DND-41 (cell line): ENCODE results near the gene TBCK.

ENCODE experiments used
- ATAC-seq: fragments of 200-7000 bp; cut with Tn5 transposase; 3 replicates; pipeline ENCODE4 v1.9.1; 2021; ENCODE audit warnings: low read depth; ENCODE audit not compliant: insufficient read depth
- DNase-seq: peaks from one replicate; pipeline ENCODE4 v3.0.0-alpha.2; 2020
- H2AFZ ChIP-seq: 2 replicates; pipeline ENCODE4 v1.6.0; 2012; ENCODE audit warnings: low read depth, low read length
- H3K27ac ChIP-seq: 2 replicates; pipeline ENCODE4 v1.5.1; 2012; ENCODE audit warnings: low read length, inconsistent platforms
- H3K27me3 ChIP-seq: fragments of 200-600 bp; sonication (generic); 2 replicates; pipeline ENCODE4 v1.6.0; 2012; ENCODE audit warnings: low read length, mild to moderate bottlenecking, inconsistent platforms; ENCODE audit not compliant: insufficient read depth, poor library complexity
- H3K36me3 ChIP-seq: 2 replicates; pipeline ENCODE4 v1.5.1; 2012; ENCODE audit warnings: low read length, inconsistent platforms; ENCODE audit not compliant: insufficient read depth
- H3K4me1 ChIP-seq: 2 replicates; pipeline ENCODE4 v1.5.1; 2012; ENCODE audit warnings: mild to moderate bottlenecking, low read length; ENCODE audit not compliant: insufficient read depth
- H3K4me2 ChIP-seq: 2 replicates; pipeline ENCODE4 v1.6.0; 2012; ENCODE audit warnings: mild to moderate bottlenecking, moderate library complexity, low read length, inconsistent platforms; ENCODE audit not compliant: insufficient read depth
- H3K4me3 ChIP-seq, 2 experiments: fragments of 200-600 bp in 1 of 2; shearing (Covaris generic) in 1 of 2; 2 replicates each; pipeline ENCODE4 v1.5.1; 2012 to 2016; ENCODE audit warnings: inconsistent platforms in 2 of 2, low read length in 2 of 2, mild to moderate bottlenecking in 2 of 2, low read depth in 1 of 2, moderate library complexity in 1 of 2
- H3K79me2 ChIP-seq: 2 replicates; pipeline ENCODE4 v1.6.0; 2012; ENCODE audit warnings: low read length, inconsistent platforms; ENCODE audit not compliant: insufficient read depth
- H3K9ac ChIP-seq: 2 replicates; pipeline ENCODE4 v1.6.0; 2012; ENCODE audit warnings: low read depth, mild to moderate bottlenecking, inconsistent platforms, low read length, moderate library complexity
- H3K9me3 ChIP-seq: 2 replicates; pipeline ENCODE4 v1.5.1; 2012; ENCODE audit warnings: low read length, moderate library complexity, mild to moderate bottlenecking, inconsistent platforms; ENCODE audit not compliant: insufficient read depth, severe bottlenecking
- H4K20me1 ChIP-seq: 2 replicates; pipeline ENCODE4 v1.6.0; 2012; ENCODE audit warnings: low read length; ENCODE audit not compliant: insufficient read depth
- CTCF ChIP-seq: IDR thresholded peaks from 2 replicates; pipeline ENCODE4 v1.5.1; 2012; ENCODE audit warnings: borderline replicate concordance, low read length, moderate library complexity, mild to moderate bottlenecking; ENCODE audit not compliant: poor library complexity, severe bottlenecking; ENCODE audit errors: extremely low read depth
- EZH2 ChIP-seq: IDR thresholded peaks from 3 replicates; pipeline ENCODE4 v1.6.1; 2012; ENCODE audit warnings: borderline replicate concordance, low read depth, mild to moderate bottlenecking, moderate library complexity, low read length, inconsistent platforms; ENCODE audit not compliant: severe bottlenecking

TBCK gene

GRCh38 chr4:106208481-106209460 is 107.2 kb downstream of the TBCK start:
- H3K79me2 ChIP-seq: no peaks in the 10 kb centered on the region
- TF ChIP-seq EZH2 (no peak), CTCF (no peak)
- no peak overlapping the region for H3K9ac ChIP-seq
- H3K9me3 ChIP-seq: no peaks in the 10 kb centered on the region
- no peak overlapping the region for H3K4me2 ChIP-seq
- no peaks in the 10 kb centered on the region for H3K27me3 ChIP-seq
- DNase-seq: no peak
- H2AFZ ChIP-seq: no peak overlapping the region
- no peak for ATAC-seq
- H3K27ac ChIP-seq: no peak overlapping the region
- no peaks in the 10 kb centered on the region for H3K4me1 ChIP-seq
- H3K4me3 ChIP-seq: no peak overlapping the region
- H4K20me1 ChIP-seq: no peaks in the 10 kb centered on the region
- H3K36me3 ChIP-seq: peaks cover 7% of the 10 kb centered on the region; the same call in 1 of the 2 replicates

GRCh38 chr4:106201373-106201772 is 114.6 kb downstream of the TBCK start:
- no peaks in the 10 kb centered on the region for H3K36me3 ChIP-seq
- no peaks in the 10 kb centered on the region for H3K27me3 ChIP-seq
- TF ChIP-seq EZH2: no peak
- TF ChIP-seq CTCF: peak; percentile 59
- no peak overlapping the region for H3K27ac ChIP-seq
- H3K79me2 ChIP-seq: no peaks in the 10 kb centered on the region
- H3K4me3 ChIP-seq: no peak overlapping the region
- ATAC-seq (0 out of 3 replicates have a peak, but pooled peaks have one; percentile 48), DNase-seq (no peak)
- H3K4me2 ChIP-seq: no peak overlapping the region
- H3K9ac ChIP-seq: no peak overlapping the region
- no peaks in the 10 kb centered on the region for H3K9me3 ChIP-seq
- H3K4me1 ChIP-seq: no peaks in the 10 kb centered on the region
- H4K20me1 ChIP-seq: no peaks in the 10 kb centered on the region
- H2AFZ ChIP-seq: no peak overlapping the region

GRCh38 chr4:106195435-106195950 is 120.5 kb downstream of the TBCK start:
- H4K20me1 ChIP-seq: no peaks in the 10 kb centered on the region
- no peak overlapping the region for H3K4me3 ChIP-seq
- H3K79me2 ChIP-seq: no peaks in the 10 kb centered on the region
- DNase-seq: no peak
- peaks cover 8% of the 10 kb centered on the region; the same call in 1 of the 2 replicates for H3K36me3 ChIP-seq
- no peak overlapping the region for H2AFZ ChIP-seq
- H3K27ac ChIP-seq: no peak overlapping the region
- no peak overlapping the region for H3K4me2 ChIP-seq
- no peak for ATAC-seq
- no peaks in the 10 kb centered on the region for H3K27me3 ChIP-seq
- H3K9me3 ChIP-seq: no peaks in the 10 kb centered on the region
- H3K4me1 ChIP-seq: no peaks in the 10 kb centered on the region
- TF ChIP-seq EZH2 (no peak), CTCF (no peak)
- no peak overlapping the region for H3K9ac ChIP-seq
